Suppressor macrophage treated with lipopolysaccharide for 1 hour (primary cell): ENCODE results near the gene DPYSL5.
"Not testable (repeated sequence)": the region's sequence is repeated elsewhere in the genome, so short reads cannot be mapped to it uniquely, and the experiment has no call there.

ENCODE experiments used
- DNase-seq, 3 donors: peaks; one replicate each; pipeline ENCODE4 v3.0.0-alpha.2; 2020 to 2022

The DPYSL5 gene

GRCh38 chr2:26875065-26875634 is 27.2 kb downstream of the DPYSL5 start:
- DNase-seq = peak; percentile 41 to 60 (median 43)

GRCh38 chr2:26875808-26876207 is 27.9 kb downstream of the DPYSL5 start:
- no peak for DNase-seq

GRCh38 chr2:26876260-26876659 is 28.3 kb downstream of the DPYSL5 start:
- DNase-seq = no peak

GRCh38 chr2:26877276-26877675 is 29.3 kb downstream of the DPYSL5 start:
- no peak for DNase-seq

- DNase-seq = no peak
These were observed 32.2 kb downstream of the DPYSL5 start for GRCh38 chr2:26880161-26880560.

GRCh38 chr2:26880910-26881435 is 33.0 kb downstream of the DPYSL5 start:
- DNase-seq = no peak

GRCh38 chr2:26882220-26882619 is 34.3 kb downstream of the DPYSL5 start:
- DNase-seq = not testable (repeated sequence)

- DNase-seq = no peak
These were observed 36.0 kb downstream of the DPYSL5 start for GRCh38 chr2:26883956-26884355.

GRCh38 chr2:26884486-26884885 is 36.6 kb downstream of the DPYSL5 start:
- no peak for DNase-seq

GRCh38 chr2:26885651-26886329 is 37.9 kb downstream of the DPYSL5 start:
- no peak for DNase-seq

- DNase-seq = no peak
These were observed 38.8 kb downstream of the DPYSL5 start for GRCh38 chr2:26886736-26887135.

GRCh38 chr2:26887151-26887550 is 39.2 kb downstream of the DPYSL5 start:
- peak; percentile 33 to 61 (median 60) for DNase-seq

- DNase-seq = no peak
These were observed 41.9 kb downstream of the DPYSL5 start for GRCh38 chr2:26889796-26890195.

- no peak for DNase-seq
These were observed 42.5 kb downstream of the DPYSL5 start for GRCh38 chr2:26890341-26891000.

- no peak for DNase-seq
These were observed 44.2 kb downstream of the DPYSL5 start for GRCh38 chr2:26892133-26892532.

GRCh38 chr2:26892922-26893524 is 45.1 kb downstream of the DPYSL5 start:
- DNase-seq = no peak

GRCh38 chr2:26894136-26894535 is 46.2 kb downstream of the DPYSL5 start:
- DNase-seq = no peak

GRCh38 chr2:26897807-26898479 is 50.0 kb downstream of the DPYSL5 start:
- DNase-seq = no peak

- DNase-seq = no peak
These were observed 50.6 kb downstream of the DPYSL5 start for GRCh38 chr2:26898480-26899078.

- DNase-seq = no peak
These were observed 51.7 kb downstream of the DPYSL5 start for GRCh38 chr2:26899500-26900164.

- DNase-seq = no peak
These were observed 52.9 kb downstream of the DPYSL5 start for GRCh38 chr2:26900831-26901321.
